Measurements from ENCODE around the gene TAF9. TPM values are rescaled to one million over a fixed set of nuclear protein-coding genes. Genes with fewer than 3 reads are reported as not detected.

Gene TAF9
- total and polyA plus RNA-seq, 2 donors from 2014 or later: 42.4 to 46.4 TPM

DNA sequence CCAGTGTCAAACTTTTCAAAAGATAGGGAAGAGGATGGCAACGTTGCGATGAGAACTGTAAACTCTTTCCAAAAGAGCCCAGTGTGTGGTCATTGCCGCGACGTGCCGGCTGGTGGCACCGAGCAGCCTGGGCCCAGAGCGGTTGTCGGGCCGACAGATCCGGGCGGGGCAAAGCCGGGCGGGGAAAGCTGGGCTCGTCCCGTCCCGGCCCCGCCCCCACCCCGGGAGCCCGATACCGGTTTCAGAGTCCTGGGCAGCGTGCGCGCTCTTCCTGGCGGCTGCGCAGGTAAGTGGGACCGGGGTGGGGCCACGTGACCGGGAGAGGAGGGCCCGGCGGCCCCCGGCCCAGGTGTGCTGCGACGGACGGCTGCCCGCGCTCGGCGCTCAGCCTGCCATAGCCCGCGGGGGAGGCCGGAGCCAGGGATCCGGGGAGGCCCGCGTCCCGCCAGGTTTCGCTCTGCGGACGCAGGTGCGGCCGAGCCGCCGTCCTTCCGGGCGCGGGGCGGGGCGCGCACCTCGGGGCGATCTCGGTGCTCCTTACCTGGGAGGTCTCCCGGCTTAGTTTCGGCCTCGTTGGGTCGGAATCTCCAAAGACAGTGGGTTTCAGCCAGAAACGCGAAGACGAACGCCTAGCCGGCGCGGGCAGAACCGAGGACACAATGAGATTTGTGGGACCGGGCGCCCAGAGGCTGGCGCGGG lies 45.7 kb upstream of the TAF9 start, which contains the start of gene MARVELD2:
TSS of gene MARVELD2 (plus strand) at position 232 of the 699 bp plus-strand sequence. CDS start 4,270 bp downstream, outside the sequence.
- Histone ChIP-seq H3K27ac (ENCODE audit: low read depth in 2 of 2, low read length in 2 of 2) (peak within 1 kb of the TSS; percentile 79 to 85), H3K4me1 (ENCODE audit: control insufficient read depth in 2 of 3, insufficient read depth in 2 of 3, low read depth in 1 of 3, low read length in 3 of 3) (no peaks in the 10 kb centered on the region), H3K9me3 (ENCODE audit: control insufficient read depth in 2 of 3, insufficient read depth in 1 of 3, low read length in 3 of 3) (no peaks in the 10 kb centered on the region), H3K4me3 (ENCODE audit: low read length in 3 of 3) (peak within 1 kb of the TSS; percentile 64 to 79 (median 71)), H3K9ac (ENCODE audit: low read length in 3 of 3) (peak within 1 kb of the TSS; percentile 69 to 93 (median 80)), H3K27me3 (ENCODE audit: control insufficient read depth, insufficient read depth, low read length) (no peaks in the 10 kb centered on the region), H3K36me3 (ENCODE audit: control insufficient read depth in 2 of 3, insufficient read depth in 3 of 3, low read length in 3 of 3) (peaks cover 2 to 7% (median 4%) of the 10 kb centered on the region in 3 donors)
- peak; percentile 90 to 97 (median 94) for DNase-seq
- no peak for FAIRE-seq
- intact Hi-C loops (cut with DNase I): no loop called here
- TF ChIP-seq, protein P1, sequence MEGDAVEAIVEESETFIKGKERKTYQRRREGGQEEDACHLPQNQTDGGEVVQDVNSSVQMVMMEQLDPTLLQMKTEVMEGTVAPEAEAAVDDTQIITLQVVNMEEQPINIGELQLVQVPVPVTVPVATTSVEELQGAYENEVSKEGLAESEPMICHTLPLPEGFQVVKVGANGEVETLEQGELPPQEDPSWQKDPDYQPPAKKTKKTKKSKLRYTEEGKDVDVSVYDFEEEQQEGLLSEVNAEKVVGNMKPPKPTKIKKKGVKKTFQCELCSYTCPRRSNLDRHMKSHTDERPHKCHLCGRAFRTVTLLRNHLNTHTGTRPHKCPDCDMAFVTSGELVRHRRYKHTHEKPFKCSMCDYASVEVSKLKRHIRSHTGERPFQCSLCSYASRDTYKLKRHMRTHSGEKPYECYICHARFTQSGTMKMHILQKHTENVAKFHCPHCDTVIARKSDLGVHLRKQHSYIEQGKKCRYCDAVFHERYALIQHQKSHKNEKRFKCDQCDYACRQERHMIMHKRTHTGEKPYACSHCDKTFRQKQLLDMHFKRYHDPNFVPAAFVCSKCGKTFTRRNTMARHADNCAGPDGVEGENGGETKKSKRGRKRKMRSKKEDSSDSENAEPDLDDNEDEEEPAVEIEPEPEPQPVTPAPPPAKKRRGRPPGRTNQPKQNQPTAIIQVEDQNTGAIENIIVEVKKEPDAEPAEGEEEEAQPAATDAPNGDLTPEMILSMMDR (IDR thresholded peaks at IDR 0.05; ENCODE audit: borderline replicate concordance, extremely low read depth, insufficient read depth): peak; percentile 58

DNA sequence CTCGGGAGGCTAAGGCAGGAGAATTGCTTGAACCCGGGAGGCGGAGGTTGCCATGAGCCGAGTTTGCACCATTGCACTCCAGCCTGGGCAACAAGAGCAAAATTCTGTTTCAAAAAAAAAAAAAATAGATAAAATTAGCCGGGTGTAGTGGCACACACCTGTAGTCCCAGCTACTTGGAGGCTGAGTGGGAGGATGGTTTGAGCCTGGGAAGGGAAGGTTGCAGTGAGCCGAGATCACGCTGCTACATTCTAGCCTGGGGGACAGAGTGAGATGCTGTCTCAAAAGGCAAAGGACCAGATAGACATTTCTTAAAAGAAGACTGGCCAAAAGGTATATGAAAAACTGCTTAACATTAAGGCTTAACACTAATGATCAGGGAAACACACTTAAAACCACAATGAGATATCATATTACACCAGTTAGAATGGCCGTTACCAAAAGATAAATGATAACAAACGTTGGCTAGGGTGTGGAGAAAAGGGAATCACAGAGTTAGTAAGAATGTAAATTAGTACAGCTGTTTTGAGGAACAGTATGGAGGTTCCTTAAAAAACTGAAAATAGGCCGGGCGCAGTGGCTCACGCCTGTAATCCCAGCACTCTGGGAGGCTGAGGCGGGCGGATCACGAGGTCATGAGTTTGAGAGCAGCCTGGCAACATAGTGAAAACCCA lies 35.5 kb upstream of the TAF9 start:
- Histone ChIP-seq H3K4me3 (ENCODE audit: low read length in 3 of 3) (no peak overlapping the region), H3K36me3 (ENCODE audit: control insufficient read depth in 2 of 3, insufficient read depth in 3 of 3, low read length in 3 of 3) (peaks cover 0 to 6% (median 4%) of the 10 kb centered on the region in 3 donors), H3K4me1 (ENCODE audit: control insufficient read depth in 2 of 3, insufficient read depth in 2 of 3, low read depth in 1 of 3, low read length in 3 of 3) (no peaks in the 10 kb centered on the region), H3K27me3 (ENCODE audit: control insufficient read depth, insufficient read depth, low read length) (no peaks in the 10 kb centered on the region), H3K9ac (ENCODE audit: low read length in 3 of 3) (no peak overlapping the region), H3K9me3 (ENCODE audit: control insufficient read depth in 2 of 3, insufficient read depth in 1 of 3, low read length in 3 of 3) (peaks cover 0 to 4% (median 0%) of the 10 kb centered on the region in 3 donors), H3K27ac (ENCODE audit: low read depth in 2 of 2, low read length in 2 of 2) (no peak overlapping the region)
- DNase-seq (no peak), FAIRE-seq (no peak)
- intact Hi-C loops (cut with DNase I): no loop called here
- TF ChIP-seq, protein P1 (IDR thresholded peaks at IDR 0.05; ENCODE audit: borderline replicate concordance, extremely low read depth, insufficient read depth): no peak

DNA sequence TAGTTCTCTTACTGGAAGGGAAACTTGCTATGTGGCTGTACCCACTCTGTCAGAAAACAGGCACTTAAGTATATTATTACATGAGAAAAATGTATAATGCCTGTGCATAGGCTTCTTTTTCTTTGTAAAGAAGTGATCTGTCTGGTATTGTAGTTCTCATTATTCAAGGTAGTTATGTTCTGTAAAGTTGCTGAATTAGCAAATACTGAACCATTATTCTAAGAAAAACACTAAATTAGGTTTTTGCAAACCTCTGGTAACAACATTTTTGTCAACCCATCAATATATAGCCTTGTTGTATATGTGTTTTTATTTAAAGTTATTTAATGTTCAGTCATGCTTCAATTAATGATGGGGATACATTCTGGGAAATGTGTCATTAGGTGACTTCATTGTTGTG lies 9.1 kb upstream of the TAF9 start:
- TF ChIP-seq, protein P1 (IDR thresholded peaks at IDR 0.05; ENCODE audit: borderline replicate concordance, extremely low read depth, insufficient read depth): no peak
- H3K4me1 ChIP-seq (ENCODE audit: control insufficient read depth in 2 of 3, insufficient read depth in 2 of 3, low read depth in 1 of 3, low read length in 3 of 3): no peaks in the 10 kb centered on the region
- DNase-seq (no peak), FAIRE-seq (no peak)
- peaks cover 7 to 31% (median 11%) of the 10 kb centered on the region in 3 donors for H3K36me3 ChIP-seq (ENCODE audit: control insufficient read depth in 2 of 3, insufficient read depth in 3 of 3, low read length in 3 of 3)
- no peak overlapping the region for H3K27ac ChIP-seq (ENCODE audit: low read depth in 2 of 2, low read length in 2 of 2)
- no peak overlapping the region for H3K9ac ChIP-seq (ENCODE audit: low read length in 3 of 3)
- no peak overlapping the region for H3K4me3 ChIP-seq (ENCODE audit: low read length in 3 of 3)
- no peaks in the 10 kb centered on the region for H3K27me3 ChIP-seq (ENCODE audit: control insufficient read depth, insufficient read depth, low read length)
- intact Hi-C loops (cut with DNase I): no loop called here
- no peaks in the 10 kb centered on the region for H3K9me3 ChIP-seq (ENCODE audit: control insufficient read depth in 2 of 3, insufficient read depth in 1 of 3, low read length in 3 of 3)

Data from kidney (tissue), 14 donors.